ENCODE results near the gene FOXJ1.

GRCh38 chr17:76154292-76154691 is 13.2 kb upstream of the FOXJ1 start:
- TF ChIP-seq EP300 (IDR thresholded peaks at IDR 0.05) (no peak), CTCF (IDR thresholded peaks at IDR 0.05) (no peak), POLR2A (IDR thresholded peaks at IDR 0.05) (no peak)

Data from ovary (tissue), 3 donors.